ENCODE measurements around the gene ADGRE2.
A peak's percentile ranks its signal among the peaks of the same experiment; 100 is the strongest.
"Not testable (repeated sequence)": the region's sequence is repeated elsewhere in the genome, so short reads cannot be mapped to it uniquely, and the experiment has no call there.

ADGRE2 gene

GRCh38 chr19:14778110-14778845 lies at the start of gene ADGRE2:
Gene ADGRE2 (minus strand): TSS chr19:14778560. CDS start chr19:14776756, 1,804 bp downstream.
- DNase-seq (ENCODE audit: low read depth, low spot score) = not testable (repeated sequence)

- no peak for DNase-seq (ENCODE audit: low read depth, low spot score)
Measured at GRCh38 chr19:14826006-14826405, 47.6 kb upstream of the ADGRE2 start.

GRCh38 chr19:14821937-14822336 lies 43.6 kb upstream of the ADGRE2 start:
- no peak for DNase-seq (ENCODE audit: low read depth, low spot score)

GRCh38 chr19:14818588-14818987 lies 40.2 kb upstream of the ADGRE2 start:
- no peak for DNase-seq (ENCODE audit: low read depth, low spot score)

GRCh38 chr19:14817052-14817451 lies 38.7 kb upstream of the ADGRE2 start:
- DNase-seq (ENCODE audit: low read depth, low spot score) = no peak

- no peak for DNase-seq (ENCODE audit: low read depth, low spot score)
Measured at GRCh38 chr19:14814982-14815652, 36.8 kb upstream of the ADGRE2 start.

GRCh38 chr19:14809272-14810057 lies 31.1 kb upstream of the ADGRE2 start:
- no peak for DNase-seq (ENCODE audit: low read depth, low spot score)

- no peak for DNase-seq (ENCODE audit: low read depth, low spot score)
Measured at GRCh38 chr19:14804765-14805164, 26.4 kb upstream of the ADGRE2 start.

- DNase-seq (ENCODE audit: low read depth, low spot score) = no peak
Measured at GRCh38 chr19:14798760-14799159, 20.4 kb upstream of the ADGRE2 start.

GRCh38 chr19:14796021-14796420 lies 17.7 kb upstream of the ADGRE2 start:
- no peak for DNase-seq (ENCODE audit: low read depth, low spot score)

- no peak for DNase-seq (ENCODE audit: low read depth, low spot score)
Measured at GRCh38 chr19:14795078-14795721, 16.8 kb upstream of the ADGRE2 start.

GRCh38 chr19:14792250-14792649 lies 13.9 kb upstream of the ADGRE2 start:
- not testable (repeated sequence) for DNase-seq (ENCODE audit: low read depth, low spot score)

- DNase-seq (ENCODE audit: low read depth, low spot score) = peak; percentile 7
Measured at GRCh38 chr19:14786421-14786851, 8.1 kb upstream of the ADGRE2 start.

GRCh38 chr19:14785102-14785793 lies 6.9 kb upstream of the ADGRE2 start:
- DNase-seq (ENCODE audit: low read depth, low spot score) = not testable (repeated sequence)

GRCh38 chr19:14784730-14785101 lies 6.4 kb upstream of the ADGRE2 start:
- DNase-seq (ENCODE audit: low read depth, low spot score) = not testable (repeated sequence)

GRCh38 chr19:14783410-14783998 lies 5.1 kb upstream of the ADGRE2 start:
- not testable (repeated sequence) for DNase-seq (ENCODE audit: low read depth, low spot score)

GRCh38 chr19:14782626-14783409 lies 4.5 kb upstream of the ADGRE2 start:
- no peak for DNase-seq (ENCODE audit: low read depth, low spot score)

GRCh38 chr19:14781713-14782536 lies 3.6 kb upstream of the ADGRE2 start:
- not testable (repeated sequence) for DNase-seq (ENCODE audit: low read depth, low spot score)

GRCh38 chr19:14780622-14781225 lies 2.4 kb upstream of the ADGRE2 start:
- DNase-seq (ENCODE audit: low read depth, low spot score) = not testable (repeated sequence)

Measured in astrocyte of the hippocampus (primary cell).